HG03354 (cell line): ENCODE results near the gene DICER1.

ENCODE experiments used
- ATAC-seq: cut with Tn5 transposase; IDR thresholded peaks from one replicate; pipeline ENCODE4 v1.9.1; 2021; ENCODE audit warnings: mild to moderate bottlenecking; ENCODE audit not compliant: unreplicated experiment, poor library complexity, severe bottlenecking

DICER1 gene

GRCh38 chr14:95066427-95066986 is 90.8 kb downstream of the DICER1 start:
- no peak for ATAC-seq

GRCh38 chr14:95065411-95065810 is 91.9 kb downstream of the DICER1 start:
- ATAC-seq, result no peak

- ATAC-seq, result no peak
Measured at GRCh38 chr14:95064734-95065133, 92.6 kb downstream of the DICER1 start.

GRCh38 chr14:95064256-95064655 is 93.1 kb downstream of the DICER1 start:
- no peak for ATAC-seq

GRCh38 chr14:95063391-95063790 is 93.9 kb downstream of the DICER1 start:
- ATAC-seq, result no peak

- ATAC-seq, result no peak
Measured at GRCh38 chr14:95062946-95063345, 94.4 kb downstream of the DICER1 start.

- ATAC-seq, result no peak
Measured at GRCh38 chr14:95062220-95062619, 95.1 kb downstream of the DICER1 start.

- no peak for ATAC-seq
Measured at GRCh38 chr14:95061317-95062093, 95.8 kb downstream of the DICER1 start.

GRCh38 chr14:95059126-95059525 is 98.2 kb downstream of the DICER1 start:
- ATAC-seq, result no peak

- no peak for ATAC-seq
Measured at GRCh38 chr14:95058491-95058890, 98.8 kb downstream of the DICER1 start.

- no peak for ATAC-seq
Measured at GRCh38 chr14:95057851-95058250, 99.5 kb downstream of the DICER1 start.

GRCh38 chr14:95057147-95057546 is 100.2 kb downstream of the DICER1 start:
- no peak for ATAC-seq

GRCh38 chr14:95056476-95056875 is 100.9 kb downstream of the DICER1 start:
- ATAC-seq, result no peak

GRCh38 chr14:95055318-95055717 is 102.0 kb downstream of the DICER1 start:
- no peak for ATAC-seq

GRCh38 chr14:95054346-95055280 is 102.7 kb downstream of the DICER1 start:
- ATAC-seq, result no peak

GRCh38 chr14:95052016-95052585 is 105.2 kb downstream of the DICER1 start:
- no peak for ATAC-seq

- no peak for ATAC-seq
Measured at GRCh38 chr14:95049952-95050351, 107.4 kb downstream of the DICER1 start.

- ATAC-seq, result no peak
Measured at GRCh38 chr14:95048771-95049312, 108.5 kb downstream of the DICER1 start.

GRCh38 chr14:95047754-95048153 is 109.6 kb downstream of the DICER1 start:
- ATAC-seq, result no peak
